HG02970 (cell line): ENCODE data around the gene YY1AP1.
"Not testable (repeated sequence)": the region's sequence is repeated elsewhere in the genome, so short reads cannot be mapped to it uniquely, and the experiment has no call there.

Source experiments
- ATAC-seq: cut with Tn5 transposase; IDR thresholded peaks from one replicate; pipeline ENCODE4 v1.9.1; 2021; ENCODE audit warnings: mild to moderate bottlenecking, moderate library complexity, moderate number of reproducible peaks; ENCODE audit not compliant: unreplicated experiment, low FRiP score

The YY1AP1 gene

GRCh38 chr1:155688324-155689080 lies at the start of gene YY1AP1:
Gene YY1AP1 (minus strand): TSS chr1:155688774. CDS start chr1:155680436, 8,338 bp downstream.
- peak; percentile 86 for ATAC-seq

GRCh38 chr1:155729031-155729898 lies 40.7 kb upstream of the YY1AP1 start:
- ATAC-seq = no peak

GRCh38 chr1:155725142-155725541 lies 36.6 kb upstream of the YY1AP1 start:
- ATAC-seq = no peak

GRCh38 chr1:155719703-155720102 lies 31.1 kb upstream of the YY1AP1 start:
- no peak for ATAC-seq

- ATAC-seq = not testable (repeated sequence)
These were observed 30.0 kb upstream of the YY1AP1 start for GRCh38 chr1:155718524-155719115.

GRCh38 chr1:155717041-155717440 lies 28.5 kb upstream of the YY1AP1 start:
- no peak for ATAC-seq

GRCh38 chr1:155715777-155716176 lies 27.2 kb upstream of the YY1AP1 start:
- no peak for ATAC-seq

GRCh38 chr1:155715056-155715455 lies 26.5 kb upstream of the YY1AP1 start:
- not testable (repeated sequence) for ATAC-seq

- no peak for ATAC-seq
These were observed 24.5 kb upstream of the YY1AP1 start for GRCh38 chr1:155713075-155713474.

GRCh38 chr1:155712636-155713035 lies 24.1 kb upstream of the YY1AP1 start:
- ATAC-seq = not testable (repeated sequence)

- not testable (repeated sequence) for ATAC-seq
These were observed 22.9 kb upstream of the YY1AP1 start for GRCh38 chr1:155711457-155711856.

GRCh38 chr1:155709391-155709790 lies 20.8 kb upstream of the YY1AP1 start:
- ATAC-seq = no peak

GRCh38 chr1:155706139-155706538 lies 17.6 kb upstream of the YY1AP1 start:
- ATAC-seq = no peak

GRCh38 chr1:155704414-155704813 lies 15.8 kb upstream of the YY1AP1 start:
- ATAC-seq = not testable (repeated sequence)

- ATAC-seq = no peak
These were observed 14.6 kb upstream of the YY1AP1 start for GRCh38 chr1:155703216-155703615.

GRCh38 chr1:155701675-155702074 lies 13.1 kb upstream of the YY1AP1 start:
- ATAC-seq = not testable (repeated sequence)

GRCh38 chr1:155699062-155699461 lies 10.5 kb upstream of the YY1AP1 start:
- ATAC-seq = not testable (repeated sequence)

- no peak for ATAC-seq
These were observed 9.9 kb upstream of the YY1AP1 start for GRCh38 chr1:155698382-155699038.

GRCh38 chr1:155697616-155698015 lies 9.0 kb upstream of the YY1AP1 start:
- ATAC-seq = not testable (repeated sequence)

GRCh38 chr1:155697046-155697445 lies 8.5 kb upstream of the YY1AP1 start:
- ATAC-seq = no peak
